HG03439 (cell line): Measurements from ENCODE around the gene KATNA1.
A peak's percentile ranks its signal among the peaks of the same experiment; 100 is the strongest.

Source experiments
- ATAC-seq: cut with Tn5 transposase; IDR thresholded peaks from one replicate; pipeline ENCODE4 v1.9.1; 2021; ENCODE audit warnings: mild to moderate bottlenecking, moderate library complexity; ENCODE audit not compliant: unreplicated experiment

KATNA1 gene

GRCh38 chr6:149614337-149614736 lies 34.2 kb downstream of the KATNA1 start:
- no peak for ATAC-seq

- no peak for ATAC-seq
Observed at GRCh38 chr6:149608381-149608982, 40.0 kb downstream of the KATNA1 start.

- ATAC-seq, result no peak
Observed at GRCh38 chr6:149600508-149600907, 48.0 kb downstream of the KATNA1 start.

- no peak for ATAC-seq
Observed at GRCh38 chr6:149593408-149593807, 55.1 kb downstream of the KATNA1 start.

GRCh38 chr6:149592983-149593382 lies 55.5 kb downstream of the KATNA1 start:
- no peak for ATAC-seq

GRCh38 chr6:149586149-149586548 lies 62.4 kb downstream of the KATNA1 start:
- ATAC-seq, result no peak

- no peak for ATAC-seq
Observed at GRCh38 chr6:149581349-149581748, 67.2 kb downstream of the KATNA1 start.

GRCh38 chr6:149580880-149581279 lies 67.6 kb downstream of the KATNA1 start:
- no peak for ATAC-seq

GRCh38 chr6:149567945-149568585 lies 80.4 kb downstream of the KATNA1 start:
- no peak for ATAC-seq

GRCh38 chr6:149567194-149567586 lies 81.3 kb downstream of the KATNA1 start:
- no peak for ATAC-seq

- peak; percentile 20 for ATAC-seq
Observed at GRCh38 chr6:149566410-149567193, 81.9 kb downstream of the KATNA1 start.

- ATAC-seq, result peak; percentile 80
Observed at GRCh38 chr6:149565527-149566409, 82.7 kb downstream of the KATNA1 start, which contains the start of gene GINM1. TSS of gene GINM1 (plus strand) at chr6:149566375. CDS start at chr6:149566415, 40 bp downstream.

- ATAC-seq, result no peak
Observed at GRCh38 chr6:149563928-149564325, 84.6 kb downstream of the KATNA1 start.

- ATAC-seq, result no peak
Observed at GRCh38 chr6:149563203-149563927, 85.1 kb downstream of the KATNA1 start.

GRCh38 chr6:149560736-149561135 lies 87.8 kb downstream of the KATNA1 start:
- no peak for ATAC-seq

- ATAC-seq, result no peak
Observed at GRCh38 chr6:149559389-149559788, 89.1 kb downstream of the KATNA1 start.

- no peak for ATAC-seq
Observed at GRCh38 chr6:149558029-149558428, 90.5 kb downstream of the KATNA1 start.

- no peak for ATAC-seq
Observed at GRCh38 chr6:149551920-149552319, 96.6 kb downstream of the KATNA1 start.

GRCh38 chr6:149545754-149546471 lies 102.6 kb downstream of the KATNA1 start, which contains the start of gene PPIL4:
TSS of gene PPIL4 (minus strand) at chr6:149546043. CDS start at chr6:149546005, 38 bp downstream.
- peak; percentile 94 for ATAC-seq
